Endothelial cell (in vitro differentiated cells): ENCODE measurements around the gene C1QTNF4. TPM values are rescaled to one million over a fixed set of nuclear protein-coding genes. Genes with fewer than 3 reads are reported as not detected.

ENCODE experiments used
- DNase-seq: peaks from one replicate; pipeline ENCODE4 v3.0.0; 2021; ENCODE audit warnings: low spot score
- H3K27ac Mint-ChIP-seq: one replicate; pipeline ENCODE4 v1.8.0; 2021; ENCODE audit warnings: mixed read lengths, inconsistent platforms; ENCODE audit not compliant: unreplicated experiment
- H3K27me3 Mint-ChIP-seq: one replicate; pipeline ENCODE4 v1.8.0; 2021; ENCODE audit warnings: mild to moderate bottlenecking, moderate library complexity, mixed read lengths, inconsistent platforms; ENCODE audit not compliant: unreplicated experiment
- H3K36me3 Mint-ChIP-seq: one replicate; pipeline ENCODE4 v1.8.0; 2021; ENCODE audit warnings: mild to moderate bottlenecking, low read depth, mixed read lengths, inconsistent platforms; ENCODE audit not compliant: unreplicated experiment
- H3K4me1 Mint-ChIP-seq: one replicate; pipeline ENCODE4 v1.8.0; 2021; ENCODE audit warnings: mild to moderate bottlenecking, mixed read lengths, inconsistent platforms; ENCODE audit not compliant: unreplicated experiment
- H3K4me3 Mint-ChIP-seq: one replicate; pipeline ENCODE4 v1.8.0; 2021; ENCODE audit warnings: mild to moderate bottlenecking, mixed read lengths, inconsistent platforms; ENCODE audit not compliant: unreplicated experiment
- H3K9me3 Mint-ChIP-seq: one replicate; pipeline ENCODE4 v1.8.0; 2021; ENCODE audit warnings: mixed read lengths, inconsistent platforms; ENCODE audit not compliant: unreplicated experiment
- total RNA-seq: library from RNA; stranded (reverse); fragmentation: NEBNext Ultra II Directional; extraction: Animal tissue kit (Norgen Biotek cat#: 25700); gene quantifications from one replicate; pipeline ENCODE4 v1.2.1, GENCODE V29; 2021; ENCODE audit not compliant: unreplicated experiment
- TF ChIP-seq, protein P1 (sequence below): fragments of 200-600 bp; sonication (generic); IDR thresholded peaks from one replicate; pipeline ENCODE4 v1.5.0; 2021; ENCODE audit warnings: antibody characterized with exemption; ENCODE audit not compliant: unreplicated experiment

C1QTNF4 gene
- total RNA-seq, 1 donor from 2014 or later = 50.4 TPM

- no peak overlapping the region for H3K27ac Mint-ChIP-seq
- no peaks in the 10 kb centered on the region for H3K36me3 Mint-ChIP-seq
- TF ChIP-seq, protein P1, sequence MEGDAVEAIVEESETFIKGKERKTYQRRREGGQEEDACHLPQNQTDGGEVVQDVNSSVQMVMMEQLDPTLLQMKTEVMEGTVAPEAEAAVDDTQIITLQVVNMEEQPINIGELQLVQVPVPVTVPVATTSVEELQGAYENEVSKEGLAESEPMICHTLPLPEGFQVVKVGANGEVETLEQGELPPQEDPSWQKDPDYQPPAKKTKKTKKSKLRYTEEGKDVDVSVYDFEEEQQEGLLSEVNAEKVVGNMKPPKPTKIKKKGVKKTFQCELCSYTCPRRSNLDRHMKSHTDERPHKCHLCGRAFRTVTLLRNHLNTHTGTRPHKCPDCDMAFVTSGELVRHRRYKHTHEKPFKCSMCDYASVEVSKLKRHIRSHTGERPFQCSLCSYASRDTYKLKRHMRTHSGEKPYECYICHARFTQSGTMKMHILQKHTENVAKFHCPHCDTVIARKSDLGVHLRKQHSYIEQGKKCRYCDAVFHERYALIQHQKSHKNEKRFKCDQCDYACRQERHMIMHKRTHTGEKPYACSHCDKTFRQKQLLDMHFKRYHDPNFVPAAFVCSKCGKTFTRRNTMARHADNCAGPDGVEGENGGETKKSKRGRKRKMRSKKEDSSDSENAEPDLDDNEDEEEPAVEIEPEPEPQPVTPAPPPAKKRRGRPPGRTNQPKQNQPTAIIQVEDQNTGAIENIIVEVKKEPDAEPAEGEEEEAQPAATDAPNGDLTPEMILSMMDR = no peak
- no peaks in the 10 kb centered on the region for H3K9me3 Mint-ChIP-seq
- no peak overlapping the region for H3K4me3 Mint-ChIP-seq
- H3K27me3 Mint-ChIP-seq = peaks cover 4% of the 10 kb centered on the region
- H3K4me1 Mint-ChIP-seq = peaks cover 5% of the 10 kb centered on the region
- no peak for DNase-seq
These were observed 12.5 kb upstream of the C1QTNF4 start for GRCh38 chr11:47606731-47607130.

DNA sequence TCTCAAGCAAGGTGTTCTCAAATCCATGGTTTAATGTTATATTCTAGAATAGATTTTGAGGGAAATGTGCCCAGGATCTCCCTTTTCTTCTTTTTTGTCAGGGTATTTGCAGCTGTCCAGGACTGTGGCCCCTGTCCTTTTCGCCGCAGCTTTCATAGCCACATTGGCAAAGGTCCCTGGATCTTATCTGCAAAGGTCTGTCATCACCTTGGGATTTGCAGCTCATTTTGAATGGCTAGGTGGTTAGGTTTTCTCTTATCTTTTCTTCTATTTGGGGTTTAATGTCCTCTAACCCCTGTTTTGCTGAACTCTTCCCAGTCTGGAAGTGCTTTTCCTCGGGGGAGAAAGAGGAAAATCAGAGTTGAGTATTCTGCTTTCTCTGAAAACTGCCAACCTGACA lies 11.7 kb upstream of the C1QTNF4 start:
- no peaks in the 10 kb centered on the region for H3K36me3 Mint-ChIP-seq
- H3K4me1 Mint-ChIP-seq = peaks cover 2% of the 10 kb centered on the region
- peaks cover 4% of the 10 kb centered on the region for H3K27me3 Mint-ChIP-seq
- no peak overlapping the region for H3K27ac Mint-ChIP-seq
- DNase-seq = no peak
- TF ChIP-seq, protein P1 = no peak
- no peaks in the 10 kb centered on the region for H3K9me3 Mint-ChIP-seq
- no peak overlapping the region for H3K4me3 Mint-ChIP-seq

DNA sequence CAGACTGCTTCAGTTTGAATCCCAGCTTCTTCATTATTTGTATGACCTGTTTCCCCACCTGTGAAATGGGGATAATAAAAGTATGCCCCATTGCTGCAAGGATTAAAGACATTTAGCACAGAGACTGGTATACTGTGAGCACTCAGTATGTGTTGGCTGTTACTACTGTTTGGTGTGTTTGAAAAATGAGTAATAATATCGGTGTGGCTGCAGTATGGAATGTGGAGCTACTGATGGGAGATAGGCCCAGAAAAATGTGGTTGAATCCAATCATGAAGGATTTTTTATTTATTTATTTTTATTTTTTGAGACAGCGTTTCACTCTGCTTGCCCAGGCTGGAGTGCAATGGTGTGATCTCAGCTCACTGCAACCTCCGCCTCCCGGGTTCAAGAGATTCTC lies 9.1 kb upstream of the C1QTNF4 start:
- no peak overlapping the region for H3K4me3 Mint-ChIP-seq
- H3K4me1 Mint-ChIP-seq = peaks cover 8% of the 10 kb centered on the region
- DNase-seq = no peak
- TF ChIP-seq, protein P1 = no peak
- peaks cover 6% of the 10 kb centered on the region for H3K27me3 Mint-ChIP-seq
- peaks cover 4% of the 10 kb centered on the region for H3K36me3 Mint-ChIP-seq
- no peaks in the 10 kb centered on the region for H3K9me3 Mint-ChIP-seq
- H3K27ac Mint-ChIP-seq = no peak overlapping the region

GRCh38 chr11:47599902-47600301 lies 5.7 kb upstream of the C1QTNF4 start:
- Mint-ChIP-seq H3K9me3 (no peaks in the 10 kb centered on the region), H3K4me3 (no peak overlapping the region)

GRCh38 chr11:47595967-47596366 lies 1.8 kb upstream of the C1QTNF4 start:
- Mint-ChIP-seq H3K4me3 (peak overlapping the region; percentile 28), H3K4me1 (peaks cover 34% of the 10 kb centered on the region), H3K36me3 (peaks cover 5% of the 10 kb centered on the region), H3K9me3 (no peaks in the 10 kb centered on the region), H3K27ac (no peak overlapping the region), H3K27me3 (peaks cover 18% of the 10 kb centered on the region)
- DNase-seq = no peak
- TF ChIP-seq, protein P1 = no peak

More at GRCh38 chr11:47599902-47600301, 5.7 kb upstream of the C1QTNF4 start:
- Mint-ChIP-seq H3K4me1 (peaks cover 8% of the 10 kb centered on the region), H3K27me3 (peaks cover 14% of the 10 kb centered on the region), H3K36me3 (peaks cover 4% of the 10 kb centered on the region), H3K27ac (no peak overlapping the region)
- no peak for DNase-seq
- TF ChIP-seq, protein P1 = no peak
